Caco-2 (cell line): Measurements from ENCODE around the gene SEC16A. TPM values are rescaled to one million over a fixed set of nuclear protein-coding genes. Genes with fewer than 3 reads are reported as not detected.

Source experiments
- BruUV-seq: library from RNA; stranded (reverse); fragments of 400-500 nt; replicated peaks from 2 replicates; lab custom pipeline; 2021; lab: Mats Ljungman, UMichigan
- CTCF ChIA-PET: fragments of 300-600 bp; sonication (Branson Sonifier 250); formaldehyde crosslinking; loops from one replicate; lab custom pipeline; 2022; ENCODE audit warnings: antibody characterized with exemption; lab: Charles Lee
- POLR2A ChIA-PET: fragments of 300-600 bp; sonication (Branson Sonifier 250); formaldehyde crosslinking; loops from one replicate; lab custom pipeline; 2022; ENCODE audit warnings: antibody characterized with exemption; lab: Charles Lee
- DNase-seq, 2 experiments: peaks; one replicate each; pipeline versions ENCODE4 v3.0.0 to v3.0.0-alpha.2; 2020 to 2022
- H3K27me3 ChIP-seq: replicated peaks from 2 replicates; pipeline ENCODE4 v1.6.0; 2011; ENCODE audit warnings: low read length; ENCODE audit not compliant: control insufficient read depth, insufficient read depth
- H3K36me3 ChIP-seq: 2 replicates; pipeline ENCODE4 v1.5.1; 2011; ENCODE audit warnings: low read length; ENCODE audit not compliant: control insufficient read depth, insufficient read depth
- H3K4me1 ChIP-seq: fragments of 250-450 bp; sonication (Bioruptor Pico); 2 replicates; pipeline ENCODE4 v1.5.1; 2020; ENCODE audit warnings: mild to moderate bottlenecking
- H3K4me3 ChIP-seq: 2 replicates; pipeline ENCODE4 v1.5.1; 2011; ENCODE audit warnings: low read depth, mild to moderate bottlenecking, control low read depth, low read length
- H3K9me3 ChIP-seq: fragments of 250-450 bp; sonication (Bioruptor Pico); 2 replicates; pipeline ENCODE4 v1.5.1; 2020; ENCODE audit warnings: mild to moderate bottlenecking, moderate library complexity
- H3K27ac Mint-ChIP-seq: one replicate; pipeline ENCODE4 v1.8.0; 2022; ENCODE audit warnings: mixed read lengths; ENCODE audit not compliant: unreplicated experiment
- H3K27me3 Mint-ChIP-seq: one replicate; pipeline ENCODE4 v1.8.0; 2022; ENCODE audit warnings: mixed read lengths; ENCODE audit not compliant: insufficient read depth, unreplicated experiment
- H3K36me3 Mint-ChIP-seq: one replicate; pipeline ENCODE4 v1.8.0; 2022; ENCODE audit warnings: mild to moderate bottlenecking, mixed read lengths; ENCODE audit not compliant: insufficient read depth, unreplicated experiment
- H3K4me1 Mint-ChIP-seq: one replicate; pipeline ENCODE4 v1.8.0; 2022; ENCODE audit warnings: low read depth, mixed read lengths; ENCODE audit not compliant: unreplicated experiment
- H3K4me3 Mint-ChIP-seq: one replicate; pipeline ENCODE4 v1.8.0; 2022; ENCODE audit warnings: mild to moderate bottlenecking, moderate library complexity, mixed read lengths; ENCODE audit not compliant: unreplicated experiment
- H3K9me3 Mint-ChIP-seq: one replicate; pipeline ENCODE4 v1.8.0; 2022; ENCODE audit warnings: mixed read lengths; ENCODE audit not compliant: unreplicated experiment
- CTCF ChIP-seq, 2 experiments: fragments of 200-600 bp in 1 of 2; IDR thresholded peaks; 1 replicate in 1 of 2; 2 replicates in 1 of 2; pipeline versions ENCODE4 v1.5.1 to v1.8.0; 2011 to 2022; ENCODE audit warnings: antibody characterized with exemption in 1 of 2, control low read depth in 1 of 2, inconsistent platforms in 1 of 2, low read depth in 1 of 2, low read length in 1 of 2, mild to moderate bottlenecking in 1 of 2, moderate library complexity in 1 of 2; ENCODE audit not compliant: insufficient read depth in 1 of 2, severe bottlenecking in 1 of 2, unreplicated experiment in 1 of 2
- intact Hi-C: fragments of 100-400 bp; cut with micrococcal nuclease; formaldehyde crosslinking; loops from one replicate; pipeline ENCODE4 v1.10.0; 2022; ENCODE audit not compliant: unreplicated experiment
- total RNA-seq: library from RNA; stranded (reverse); gene quantifications from 2 replicates; pipeline ENCODE4 v1.2.3, GENCODE V29; 2022

SEC16A gene
- total RNA-seq, 1 experiment from 2014 or later: 76.4 TPM

GRCh38 chr9:136400038-136400834 lies 82.6 kb downstream of the SEC16A start, which contains the start of gene SNAPC4:
SNAPC4 (minus strand) TSS chr9:136400170; CDS start chr9:136398428, 1,742 bp downstream.
- no TSS peak for BruUV-seq
- Mint-ChIP-seq H3K36me3 (peaks cover 79% of the 10 kb centered on the region), H3K4me3 (peak within 1 kb of the TSS; percentile 91), H3K27me3 (no peaks in the 10 kb centered on the region), H3K27ac (peak within 1 kb of the TSS; percentile 90), H3K9me3 (no peaks in the 10 kb centered on the region), H3K4me1 (peaks cover 20% of the 10 kb centered on the region)
- DNase-seq: peak; percentile 85 to 93
- TF ChIP-seq CTCF (IDR thresholded peaks at IDR 0.05; ENCODE audit: insufficient read depth in 1 of 2, low read depth in 1 of 2, low read length in 1 of 2, severe bottlenecking in 1 of 2, unreplicated experiment in 1 of 2): peak; percentile 71 to 87
- intact Hi-C loops: loop anchor here (1.0 kb wide), 2 partner anchors 55 to 88 kb away; no protein-coding TSS in a partner anchor
- peak within 1 kb of the TSS; percentile 96 for H3K4me3 ChIP-seq
- no peaks in the 10 kb centered on the region for H3K36me3 ChIP-seq
- no peaks in the 10 kb centered on the region for H3K9me3 ChIP-seq
- CTCF ChIA-PET: interaction anchor here (0.6 to 1.8 kb wide), 5 partner anchors 9 to 100 kb away, joined by 3 to 7 read pairs (median 4); no protein-coding TSS in a partner anchor
- POLR2A ChIA-PET: interaction anchor here (0.5 to 1.1 kb wide), 2 partner anchors 10 to 66 kb away, joined by 4 to 12 read pairs; partner anchors contain the start of genes ENTR1 and PMPCA
- no peaks in the 10 kb centered on the region for H3K4me1 ChIP-seq
- no peaks in the 10 kb centered on the region for H3K27me3 ChIP-seq

- Mint-ChIP-seq H3K4me3 (peak overlapping the region; percentile 91), H3K36me3 (peaks cover 76% of the 10 kb centered on the region), H3K27ac (peak overlapping the region; percentile 76), H3K4me1 (peaks cover 20% of the 10 kb centered on the region), H3K9me3 (no peaks in the 10 kb centered on the region), H3K27me3 (no peaks in the 10 kb centered on the region)
- no peaks in the 10 kb centered on the region for H3K36me3 ChIP-seq
- DNase-seq: peak in 1 of 2 experiments; percentile 39
- TF ChIP-seq CTCF (IDR thresholded peaks at IDR 0.05; ENCODE audit: insufficient read depth in 1 of 2, low read depth in 1 of 2, low read length in 1 of 2, severe bottlenecking in 1 of 2, unreplicated experiment in 1 of 2): no peak
- no TSS peak for BruUV-seq
- no peaks in the 10 kb centered on the region for H3K27me3 ChIP-seq
- ChIA-PET CTCF (no interaction called here), POLR2A (interaction anchor here (0.5 kb wide), 1 partner anchor 65 kb away, joined by 12 read pairs; no protein-coding TSS in a partner anchor)
- intact Hi-C loops: loop anchor here (1.0 to 5.0 kb wide), 3 partner anchors 37 to 87 kb away; partner anchors contain the start of gene DNLZ
- H3K4me3 ChIP-seq: peak overlapping the region; percentile 96
- no peaks in the 10 kb centered on the region for H3K9me3 ChIP-seq
- no peaks in the 10 kb centered on the region for H3K4me1 ChIP-seq
Measured at GRCh38 chr9:136399176-136400037, 83.4 kb downstream of the SEC16A start.

- BruUV-seq: no TSS peak
- intact Hi-C loops: loop anchor here (5.0 kb wide), 1 partner anchor 36 kb away; the partner anchor contains the start of gene DNLZ
- ChIA-PET POLR2A (no interaction called here), CTCF (no interaction called here)
- Mint-ChIP-seq H3K4me1 (peaks cover 20% of the 10 kb centered on the region), H3K9me3 (no peaks in the 10 kb centered on the region), H3K27me3 (no peaks in the 10 kb centered on the region), H3K27ac (peak overlapping the region; percentile 76), H3K4me3 (peak overlapping the region; percentile 91), H3K36me3 (peaks cover 71% of the 10 kb centered on the region)
- Histone ChIP-seq H3K36me3 (peaks cover 1% of the 10 kb centered on the region; the same call in 1 of the 2 replicates), H3K9me3 (no peaks in the 10 kb centered on the region), H3K4me1 (no peaks in the 10 kb centered on the region), H3K4me3 (no peak overlapping the region), H3K27me3 (no peaks in the 10 kb centered on the region)
- TF ChIP-seq CTCF (IDR thresholded peaks at IDR 0.05; ENCODE audit: insufficient read depth in 1 of 2, low read depth in 1 of 2, low read length in 1 of 2, severe bottlenecking in 1 of 2, unreplicated experiment in 1 of 2): no peak
- DNase-seq: no peak
Measured at GRCh38 chr9:136398286-136398685, 84.6 kb downstream of the SEC16A start.
